Caco-2 (cell line): ENCODE data around the gene ZC3H12C. TPM values are rescaled to one million over a fixed set of nuclear protein-coding genes. Genes with fewer than 3 reads are reported as not detected.
A peak's percentile ranks its signal among the peaks of the same experiment; 100 is the strongest.

Experiments used
- BruUV-seq: library from RNA; stranded (reverse); fragments of 400-500 nt; replicated peaks from 2 replicates; lab custom pipeline; 2021; lab: Mats Ljungman, UMichigan
- CTCF ChIA-PET: fragments of 300-600 bp; sonication (Branson Sonifier 250); formaldehyde crosslinking; loops from one replicate; lab custom pipeline; 2022; ENCODE audit warnings: antibody characterized with exemption; lab: Charles Lee
- POLR2A ChIA-PET: fragments of 300-600 bp; sonication (Branson Sonifier 250); formaldehyde crosslinking; loops from one replicate; lab custom pipeline; 2022; ENCODE audit warnings: antibody characterized with exemption; lab: Charles Lee
- DNase-seq, 2 experiments: peaks; one replicate each; pipeline versions ENCODE4 v3.0.0 to v3.0.0-alpha.2; 2020 to 2022
- H3K27me3 ChIP-seq: replicated peaks from 2 replicates; pipeline ENCODE4 v1.6.0; 2011; ENCODE audit warnings: low read length; ENCODE audit not compliant: control insufficient read depth, insufficient read depth
- H3K36me3 ChIP-seq: 2 replicates; pipeline ENCODE4 v1.5.1; 2011; ENCODE audit warnings: low read length; ENCODE audit not compliant: control insufficient read depth, insufficient read depth
- H3K4me1 ChIP-seq: fragments of 250-450 bp; sonication (Bioruptor Pico); 2 replicates; pipeline ENCODE4 v1.5.1; 2020; ENCODE audit warnings: mild to moderate bottlenecking
- H3K4me3 ChIP-seq: 2 replicates; pipeline ENCODE4 v1.5.1; 2011; ENCODE audit warnings: low read depth, mild to moderate bottlenecking, control low read depth, low read length
- H3K9me3 ChIP-seq: fragments of 250-450 bp; sonication (Bioruptor Pico); 2 replicates; pipeline ENCODE4 v1.5.1; 2020; ENCODE audit warnings: mild to moderate bottlenecking, moderate library complexity
- H3K27ac Mint-ChIP-seq: one replicate; pipeline ENCODE4 v1.8.0; 2022; ENCODE audit warnings: mixed read lengths; ENCODE audit not compliant: unreplicated experiment
- H3K27me3 Mint-ChIP-seq: one replicate; pipeline ENCODE4 v1.8.0; 2022; ENCODE audit warnings: mixed read lengths; ENCODE audit not compliant: insufficient read depth, unreplicated experiment
- H3K36me3 Mint-ChIP-seq: one replicate; pipeline ENCODE4 v1.8.0; 2022; ENCODE audit warnings: mild to moderate bottlenecking, mixed read lengths; ENCODE audit not compliant: insufficient read depth, unreplicated experiment
- H3K4me1 Mint-ChIP-seq: one replicate; pipeline ENCODE4 v1.8.0; 2022; ENCODE audit warnings: low read depth, mixed read lengths; ENCODE audit not compliant: unreplicated experiment
- H3K4me3 Mint-ChIP-seq: one replicate; pipeline ENCODE4 v1.8.0; 2022; ENCODE audit warnings: mild to moderate bottlenecking, moderate library complexity, mixed read lengths; ENCODE audit not compliant: unreplicated experiment
- H3K9me3 Mint-ChIP-seq: one replicate; pipeline ENCODE4 v1.8.0; 2022; ENCODE audit warnings: mixed read lengths; ENCODE audit not compliant: unreplicated experiment
- CTCF ChIP-seq, 2 experiments: fragments of 200-600 bp in 1 of 2; IDR thresholded peaks; 1 replicate in 1 of 2; 2 replicates in 1 of 2; pipeline versions ENCODE4 v1.5.1 to v1.8.0; 2011 to 2022; ENCODE audit warnings: antibody characterized with exemption in 1 of 2, control low read depth in 1 of 2, inconsistent platforms in 1 of 2, low read depth in 1 of 2, low read length in 1 of 2, mild to moderate bottlenecking in 1 of 2, moderate library complexity in 1 of 2; ENCODE audit not compliant: insufficient read depth in 1 of 2, severe bottlenecking in 1 of 2, unreplicated experiment in 1 of 2
- intact Hi-C: fragments of 100-400 bp; cut with micrococcal nuclease; formaldehyde crosslinking; loops from one replicate; pipeline ENCODE4 v1.10.0; 2022; ENCODE audit not compliant: unreplicated experiment
- total RNA-seq: library from RNA; stranded (reverse); gene quantifications from 2 replicates; pipeline ENCODE4 v1.2.3, GENCODE V29; 2022

ZC3H12C gene
- total RNA-seq, 1 experiment from 2014 or later = 11.7 TPM

- peaks cover 19% of the 10 kb centered on the region for H3K4me1 Mint-ChIP-seq
- CTCF ChIA-PET = interaction anchor here (0.9 kb wide), 1 partner anchor 17 kb away, joined by 3 read pairs; no protein-coding TSS in a partner anchor
- H3K36me3 Mint-ChIP-seq = no peaks in the 10 kb centered on the region
- peak overlapping the region; percentile 72 for H3K27ac Mint-ChIP-seq
- intact Hi-C loops = loop anchor here (1.0 to 5.0 kb wide), 3 partner anchors 16 to 129 kb away; no protein-coding TSS in a partner anchor
- no peaks in the 10 kb centered on the region for H3K9me3 Mint-ChIP-seq
- DNase-seq = no peak
- Histone ChIP-seq H3K36me3 (no peaks in the 10 kb centered on the region), H3K4me1 (peaks cover 33% of the 10 kb centered on the region), H3K4me3 (no peak overlapping the region), H3K9me3 (0 out of 2 replicates have a peak, but pooled peaks cover 4% of the 10 kb centered on the region), H3K27me3 (no peaks in the 10 kb centered on the region)
- TF ChIP-seq CTCF (IDR thresholded peaks at IDR 0.05; ENCODE audit: insufficient read depth in 1 of 2, low read depth in 1 of 2, low read length in 1 of 2, severe bottlenecking in 1 of 2, unreplicated experiment in 1 of 2) = no peak
- H3K27me3 Mint-ChIP-seq = no peaks in the 10 kb centered on the region
- BruUV-seq = no TSS peak
- POLR2A ChIA-PET = no interaction called here
- H3K4me3 Mint-ChIP-seq = peak overlapping the region; percentile 61
Observed at GRCh38 chr11:110075847-110076208, 17.4 kb upstream of the ZC3H12C start.

- POLR2A ChIA-PET = interaction anchor here (1.7 kb wide), 1 partner anchor 16 kb away, joined by 12 read pairs; the partner anchor contains the start of gene ZC3H12C
- peak; percentile 74 to 88 for DNase-seq
- H3K27me3 Mint-ChIP-seq = no peaks in the 10 kb centered on the region
- BruUV-seq = no TSS peak
- intact Hi-C loops = loop anchor here (1.0 to 5.0 kb wide), 3 partner anchors 16 to 129 kb away; no protein-coding TSS in a partner anchor
- H3K36me3 Mint-ChIP-seq = no peaks in the 10 kb centered on the region
- H3K9me3 Mint-ChIP-seq = no peaks in the 10 kb centered on the region
- Histone ChIP-seq H3K9me3 (0 out of 2 replicates have a peak, but pooled peaks cover 4% of the 10 kb centered on the region), H3K27me3 (no peaks in the 10 kb centered on the region), H3K4me3 (0 out of 2 replicates have a peak overlapping the region, but pooled peaks have one; percentile 6), H3K36me3 (no peaks in the 10 kb centered on the region), H3K4me1 (peaks cover 33% of the 10 kb centered on the region)
- CTCF ChIA-PET = interaction anchor here (0.6 kb wide), 1 partner anchor 16 kb away, joined by 3 read pairs; no protein-coding TSS in a partner anchor
- peaks cover 19% of the 10 kb centered on the region for H3K4me1 Mint-ChIP-seq
- no peak for TF ChIP-seq CTCF (IDR thresholded peaks at IDR 0.05; ENCODE audit: insufficient read depth in 1 of 2, low read depth in 1 of 2, low read length in 1 of 2, severe bottlenecking in 1 of 2, unreplicated experiment in 1 of 2)
- H3K4me3 Mint-ChIP-seq = peak overlapping the region; percentile 61
- peak overlapping the region; percentile 72 for H3K27ac Mint-ChIP-seq
Observed at GRCh38 chr11:110076371-110076965, 16.7 kb upstream of the ZC3H12C start.

GRCh38 chr11:110077346-110077745 is 15.8 kb upstream of the ZC3H12C start:
- CTCF ChIA-PET = no interaction called here
- TF ChIP-seq CTCF (IDR thresholded peaks at IDR 0.05; ENCODE audit: insufficient read depth in 1 of 2, low read depth in 1 of 2, low read length in 1 of 2, severe bottlenecking in 1 of 2, unreplicated experiment in 1 of 2) = no peak
- Mint-ChIP-seq H3K4me1 (peaks cover 19% of the 10 kb centered on the region), H3K9me3 (no peaks in the 10 kb centered on the region), H3K27me3 (no peaks in the 10 kb centered on the region), H3K4me3 (no peak overlapping the region), H3K36me3 (no peaks in the 10 kb centered on the region), H3K27ac (no peak overlapping the region)
- H3K36me3 ChIP-seq = no peaks in the 10 kb centered on the region
- H3K9me3 ChIP-seq = 0 out of 2 replicates have a peak, but pooled peaks cover 4% of the 10 kb centered on the region
- no peak overlapping the region for H3K4me3 ChIP-seq
- no peak for DNase-seq
- no TSS peak for BruUV-seq
- H3K4me1 ChIP-seq = peaks cover 33% of the 10 kb centered on the region
- POLR2A ChIA-PET = interaction anchor here (1.7 kb wide), 1 partner anchor 15 kb away, joined by 12 read pairs; the partner anchor contains the start of gene ZC3H12C
- intact Hi-C loops = loop anchor here (5.0 kb wide), 2 partner anchors 60 to 130 kb away; no protein-coding TSS in a partner anchor
- no peaks in the 10 kb centered on the region for H3K27me3 ChIP-seq
